HUES48 (cell line): ENCODE results near the gene TENT4A.

Source experiments
- H3K27ac ChIP-seq: one replicate; pipeline ENCODE4 v1.7.0; 2013; ENCODE audit warnings: low read depth, low read length, inconsistent platforms
- H3K27me3 ChIP-seq: 2 replicates; pipeline ENCODE4 v1.6.1; 2013; ENCODE audit warnings: mild to moderate bottlenecking, low read length; ENCODE audit not compliant: control insufficient read depth, insufficient read depth
- H3K36me3 ChIP-seq: 2 replicates; pipeline ENCODE4 v1.6.1; 2013; ENCODE audit warnings: low read length; ENCODE audit not compliant: control insufficient read depth, insufficient read depth
- H3K4me1 ChIP-seq: 2 replicates; pipeline ENCODE4 v1.6.1; 2013; ENCODE audit warnings: mild to moderate bottlenecking, low read length; ENCODE audit not compliant: control insufficient read depth, insufficient read depth
- H3K4me3 ChIP-seq: 2 replicates; pipeline ENCODE4 v1.5.1; 2013; ENCODE audit warnings: mild to moderate bottlenecking, low read depth, low read length
- H3K9ac ChIP-seq: 2 replicates; pipeline ENCODE4 v1.6.1; 2013; ENCODE audit warnings: mild to moderate bottlenecking, low read depth, low read length, moderate library complexity
- H3K9me3 ChIP-seq: 2 replicates; pipeline ENCODE4 v1.6.1; 2013; ENCODE audit warnings: low read length; ENCODE audit not compliant: control insufficient read depth, insufficient read depth

Gene TENT4A

GRCh38 chr5:6788956-6789649, 75.9 kb downstream of the TENT4A start:
- no peak overlapping the region for H3K9ac ChIP-seq
- H3K27me3 ChIP-seq: no peaks in the 10 kb centered on the region
- no peaks in the 10 kb centered on the region for H3K4me1 ChIP-seq

GRCh38 chr5:6790346-6790865, 77.2 kb downstream of the TENT4A start:
- H3K36me3 ChIP-seq: no peaks in the 10 kb centered on the region
- no peak overlapping the region for H3K27ac ChIP-seq
- no peaks in the 10 kb centered on the region for H3K4me1 ChIP-seq
- H3K9ac ChIP-seq: no peak overlapping the region
- no peaks in the 10 kb centered on the region for H3K27me3 ChIP-seq
- H3K9me3 ChIP-seq: no peaks in the 10 kb centered on the region
- H3K4me3 ChIP-seq: no peak overlapping the region

More at GRCh38 chr5:6788956-6789649, 75.9 kb downstream of the TENT4A start:
- no peaks in the 10 kb centered on the region for H3K9me3 ChIP-seq
- H3K4me3 ChIP-seq: no peak overlapping the region
- no peaks in the 10 kb centered on the region for H3K36me3 ChIP-seq
- no peak overlapping the region for H3K27ac ChIP-seq

- Histone ChIP-seq H3K36me3 (no peaks in the 10 kb centered on the region), H3K4me1 (no peaks in the 10 kb centered on the region), H3K27me3 (no peaks in the 10 kb centered on the region), H3K9ac (no peak overlapping the region), H3K27ac (no peak overlapping the region), H3K4me3 (no peak overlapping the region), H3K9me3 (no peaks in the 10 kb centered on the region)
Measured at GRCh38 chr5:6791031-6791430, 77.8 kb downstream of the TENT4A start.

- no peaks in the 10 kb centered on the region for H3K36me3 ChIP-seq
- no peaks in the 10 kb centered on the region for H3K9me3 ChIP-seq
- H3K27ac ChIP-seq: no peak overlapping the region
- no peak overlapping the region for H3K9ac ChIP-seq
- H3K27me3 ChIP-seq: no peaks in the 10 kb centered on the region
- H3K4me1 ChIP-seq: no peaks in the 10 kb centered on the region
- H3K4me3 ChIP-seq: no peak overlapping the region
Measured at GRCh38 chr5:6792376-6792775, 79.1 kb downstream of the TENT4A start.

- H3K9ac ChIP-seq: no peak overlapping the region
- no peaks in the 10 kb centered on the region for H3K27me3 ChIP-seq
- H3K9me3 ChIP-seq: no peaks in the 10 kb centered on the region
- no peak overlapping the region for H3K27ac ChIP-seq
- H3K36me3 ChIP-seq: no peaks in the 10 kb centered on the region
- H3K4me1 ChIP-seq: no peaks in the 10 kb centered on the region
- no peak overlapping the region for H3K4me3 ChIP-seq
Measured at GRCh38 chr5:6792911-6793471, 79.8 kb downstream of the TENT4A start.

- H3K4me1 ChIP-seq: no peaks in the 10 kb centered on the region
- no peak overlapping the region for H3K9ac ChIP-seq
- no peaks in the 10 kb centered on the region for H3K36me3 ChIP-seq
- no peak overlapping the region for H3K27ac ChIP-seq
- H3K9me3 ChIP-seq: peaks cover 7% of the 10 kb centered on the region; the same call in 1 of the 2 replicates
- no peaks in the 10 kb centered on the region for H3K27me3 ChIP-seq
- no peak overlapping the region for H3K4me3 ChIP-seq
Measured at GRCh38 chr5:6801236-6801635, 88.0 kb downstream of the TENT4A start.

GRCh38 chr5:6803981-6804550, 90.8 kb downstream of the TENT4A start:
- Histone ChIP-seq H3K27ac (no peak overlapping the region), H3K9me3 (peaks cover 11% of the 10 kb centered on the region), H3K27me3 (no peaks in the 10 kb centered on the region), H3K9ac (no peak overlapping the region), H3K4me3 (no peak overlapping the region), H3K36me3 (no peaks in the 10 kb centered on the region), H3K4me1 (no peaks in the 10 kb centered on the region)

GRCh38 chr5:6804766-6805501, 91.7 kb downstream of the TENT4A start:
- Histone ChIP-seq H3K4me3 (no peak overlapping the region), H3K27me3 (no peaks in the 10 kb centered on the region), H3K9me3 (peaks cover 11% of the 10 kb centered on the region), H3K27ac (no peak overlapping the region), H3K36me3 (no peaks in the 10 kb centered on the region), H3K4me1 (no peaks in the 10 kb centered on the region), H3K9ac (no peak overlapping the region)

- no peak overlapping the region for H3K27ac ChIP-seq
- no peaks in the 10 kb centered on the region for H3K4me1 ChIP-seq
- no peaks in the 10 kb centered on the region for H3K27me3 ChIP-seq
- no peak overlapping the region for H3K4me3 ChIP-seq
- H3K9ac ChIP-seq: no peak overlapping the region
- H3K9me3 ChIP-seq: peaks cover 10% of the 10 kb centered on the region
- H3K36me3 ChIP-seq: no peaks in the 10 kb centered on the region
Measured at GRCh38 chr5:6805841-6806240, 92.6 kb downstream of the TENT4A start.
